ENCODE measurements around the gene DMD.
A peak's percentile ranks its signal among the peaks of the same experiment; 100 is the strongest.

The DMD gene

GRCh38 chrX:31860686-31861085 lies 1350.7 kb downstream of the DMD start:
- H3K9me3 ChIP-seq (ENCODE audit: control extremely low read depth in 1 of 5, control insufficient read depth in 4 of 5, insufficient read depth in 2 of 5, low read depth in 1 of 5, low read length in 4 of 5), result no peaks in the 10 kb centered on the region
- H3K4me1 ChIP-seq (ENCODE audit: control extremely low read depth in 1 of 4, control insufficient read depth in 4 of 4, insufficient read depth in 4 of 4, low read length in 3 of 4), result no peaks in the 10 kb centered on the region
- POLR2A ChIA-PET, result no interaction called here
- H3K4me3 ChIP-seq (ENCODE audit: control insufficient read depth in 1 of 7, extremely low read depth in 1 of 7, insufficient read depth in 4 of 7, low read depth in 2 of 7, low read length in 6 of 7), result no peak overlapping the region
- H3K27ac ChIP-seq (ENCODE audit: insufficient read depth in 1 of 2, low read depth in 1 of 2, low read length in 2 of 2, poor library complexity in 1 of 2, severe bottlenecking in 2 of 2), result no peak overlapping the region
- DNase-seq, result no peak
- no peaks in the 10 kb centered on the region for H3K27me3 ChIP-seq (replicated peaks in 2 of 5; ENCODE audit: control insufficient read depth in 4 of 5, insufficient read depth in 5 of 5, low read length in 4 of 5)
- CTCF ChIA-PET, result no interaction called here
- H3K36me3 ChIP-seq (ENCODE audit: control insufficient read depth in 4 of 4, insufficient read depth in 4 of 4, low read length in 3 of 4), result no peaks in the 10 kb centered on the region

- WGBS (ENCODE audit: insufficient coverage), result 86% methylated on average over 1 of the region's 2 CpGs
- no peaks in the 10 kb centered on the region for H3K4me1 ChIP-seq (ENCODE audit: control extremely low read depth in 1 of 4, control insufficient read depth in 4 of 4, insufficient read depth in 4 of 4, low read length in 3 of 4)
- DNase-seq, result no peak
- no peaks in the 10 kb centered on the region for H3K36me3 ChIP-seq (ENCODE audit: control insufficient read depth in 4 of 4, insufficient read depth in 4 of 4, low read length in 3 of 4)
- H3K4me3 ChIP-seq (ENCODE audit: control insufficient read depth in 1 of 7, extremely low read depth in 1 of 7, insufficient read depth in 4 of 7, low read depth in 2 of 7, low read length in 6 of 7), result no peak overlapping the region
- POLR2A ChIA-PET, result no interaction called here
- H3K27me3 ChIP-seq (replicated peaks in 2 of 5; ENCODE audit: control insufficient read depth in 4 of 5, insufficient read depth in 5 of 5, low read length in 4 of 5), result no peaks in the 10 kb centered on the region
- CTCF ChIA-PET, result no interaction called here
- H3K27ac ChIP-seq (ENCODE audit: insufficient read depth in 1 of 2, low read depth in 1 of 2, low read length in 2 of 2, poor library complexity in 1 of 2, severe bottlenecking in 2 of 2), result no peak overlapping the region
- H3K9me3 ChIP-seq (ENCODE audit: control extremely low read depth in 1 of 5, control insufficient read depth in 4 of 5, insufficient read depth in 2 of 5, low read depth in 1 of 5, low read length in 4 of 5), result no peaks in the 10 kb centered on the region
Observed at GRCh38 chrX:31858915-31859314, 1352.4 kb downstream of the DMD start.

- Histone ChIP-seq H3K27ac (ENCODE audit: insufficient read depth in 1 of 2, low read depth in 1 of 2, low read length in 2 of 2, poor library complexity in 1 of 2, severe bottlenecking in 2 of 2) (no peak overlapping the region), H3K9me3 (ENCODE audit: control extremely low read depth in 1 of 5, control insufficient read depth in 4 of 5, insufficient read depth in 2 of 5, low read depth in 1 of 5, low read length in 4 of 5) (no peaks in the 10 kb centered on the region), H3K4me3 (ENCODE audit: control insufficient read depth in 1 of 7, extremely low read depth in 1 of 7, insufficient read depth in 4 of 7, low read depth in 2 of 7, low read length in 6 of 7) (no peak overlapping the region), H3K4me1 (ENCODE audit: control extremely low read depth in 1 of 4, control insufficient read depth in 4 of 4, insufficient read depth in 4 of 4, low read length in 3 of 4) (no peaks in the 10 kb centered on the region), H3K27me3 (replicated peaks in 2 of 5; ENCODE audit: control insufficient read depth in 4 of 5, insufficient read depth in 5 of 5, low read length in 4 of 5) (no peaks in the 10 kb centered on the region), H3K36me3 (ENCODE audit: control insufficient read depth in 4 of 4, insufficient read depth in 4 of 4, low read length in 3 of 4) (no peaks in the 10 kb centered on the region)
- DNase-seq, result no peak
- ChIA-PET POLR2A (no interaction called here), CTCF (no interaction called here)
- 91% methylated on average over 3 of the region's 5 CpGs for whole genome bisulfite sequencing (ENCODE audit: insufficient coverage)
Observed at GRCh38 chrX:31854716-31855115, 1356.6 kb downstream of the DMD start.

- Histone ChIP-seq H3K4me3 (ENCODE audit: control insufficient read depth in 1 of 7, extremely low read depth in 1 of 7, insufficient read depth in 4 of 7, low read depth in 2 of 7, low read length in 6 of 7) (no peak overlapping the region), H3K4me1 (ENCODE audit: control extremely low read depth in 1 of 4, control insufficient read depth in 4 of 4, insufficient read depth in 4 of 4, low read length in 3 of 4) (no peaks in the 10 kb centered on the region), H3K9me3 (ENCODE audit: control extremely low read depth in 1 of 5, control insufficient read depth in 4 of 5, insufficient read depth in 2 of 5, low read depth in 1 of 5, low read length in 4 of 5) (no peaks in the 10 kb centered on the region), H3K27me3 (replicated peaks in 2 of 5; ENCODE audit: control insufficient read depth in 4 of 5, insufficient read depth in 5 of 5, low read length in 4 of 5) (no peaks in the 10 kb centered on the region), H3K27ac (ENCODE audit: insufficient read depth in 1 of 2, low read depth in 1 of 2, low read length in 2 of 2, poor library complexity in 1 of 2, severe bottlenecking in 2 of 2) (no peak overlapping the region), H3K36me3 (ENCODE audit: control insufficient read depth in 4 of 4, insufficient read depth in 4 of 4, low read length in 3 of 4) (no peaks in the 10 kb centered on the region)
- ChIA-PET POLR2A (no interaction called here), CTCF (no interaction called here)
- DNase-seq, result no peak
- 70% methylated on average over 1 of the region's 1 CpG for WGBS (ENCODE audit: insufficient coverage)
Observed at GRCh38 chrX:31851761-31852160, 1359.6 kb downstream of the DMD start.

GRCh38 chrX:31847773-31848172 lies 1363.6 kb downstream of the DMD start:
- no peak overlapping the region for H3K4me3 ChIP-seq (ENCODE audit: control insufficient read depth in 1 of 7, extremely low read depth in 1 of 7, insufficient read depth in 4 of 7, low read depth in 2 of 7, low read length in 6 of 7)
- ChIA-PET POLR2A (no interaction called here), CTCF (no interaction called here)
- no peaks in the 10 kb centered on the region for H3K27me3 ChIP-seq (replicated peaks in 2 of 5; ENCODE audit: control insufficient read depth in 4 of 5, insufficient read depth in 5 of 5, low read length in 4 of 5)
- no peaks in the 10 kb centered on the region for H3K9me3 ChIP-seq (ENCODE audit: control extremely low read depth in 1 of 5, control insufficient read depth in 4 of 5, insufficient read depth in 2 of 5, low read depth in 1 of 5, low read length in 4 of 5)
- H3K4me1 ChIP-seq (ENCODE audit: control extremely low read depth in 1 of 4, control insufficient read depth in 4 of 4, insufficient read depth in 4 of 4, low read length in 3 of 4), result no peaks in the 10 kb centered on the region
- no peaks in the 10 kb centered on the region for H3K36me3 ChIP-seq (ENCODE audit: control insufficient read depth in 4 of 4, insufficient read depth in 4 of 4, low read length in 3 of 4)
- WGBS (ENCODE audit: insufficient coverage), result no CpG with 5 or more reads among the region's 2 CpGs
- no peak overlapping the region for H3K27ac ChIP-seq (ENCODE audit: insufficient read depth in 1 of 2, low read depth in 1 of 2, low read length in 2 of 2, poor library complexity in 1 of 2, severe bottlenecking in 2 of 2)
- peak in 1 of 3 donors; percentile 1 for DNase-seq

DNA sequence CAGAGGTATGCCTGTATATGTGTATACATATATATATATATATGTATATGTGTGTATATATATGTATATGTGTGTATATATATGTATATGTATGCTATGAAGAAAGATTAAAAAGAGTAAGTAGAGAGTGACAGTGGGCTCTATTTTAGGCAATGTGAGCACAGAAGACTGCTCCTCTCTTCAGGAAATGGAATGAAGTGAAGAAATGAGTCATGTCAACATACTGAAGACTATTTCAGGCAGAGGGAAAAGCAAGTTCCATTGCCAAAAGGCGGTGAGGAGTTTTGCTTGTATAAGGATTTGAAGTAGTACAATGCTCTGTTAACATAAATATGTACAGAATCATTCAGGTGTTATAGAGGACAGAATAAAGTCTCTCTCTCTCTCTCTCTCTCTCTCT lies 1366.3 kb downstream of the DMD start:
- Histone ChIP-seq H3K4me1 (ENCODE audit: control extremely low read depth in 1 of 4, control insufficient read depth in 4 of 4, insufficient read depth in 4 of 4, low read length in 3 of 4) (no peaks in the 10 kb centered on the region), H3K9me3 (ENCODE audit: control extremely low read depth in 1 of 5, control insufficient read depth in 4 of 5, insufficient read depth in 2 of 5, low read depth in 1 of 5, low read length in 4 of 5) (no peaks in the 10 kb centered on the region), H3K27me3 (replicated peaks in 2 of 5; ENCODE audit: control insufficient read depth in 4 of 5, insufficient read depth in 5 of 5, low read length in 4 of 5) (no peaks in the 10 kb centered on the region), H3K4me3 (ENCODE audit: control insufficient read depth in 1 of 7, extremely low read depth in 1 of 7, insufficient read depth in 4 of 7, low read depth in 2 of 7, low read length in 6 of 7) (no peak overlapping the region), H3K27ac (ENCODE audit: insufficient read depth in 1 of 2, low read depth in 1 of 2, low read length in 2 of 2, poor library complexity in 1 of 2, severe bottlenecking in 2 of 2) (no peak overlapping the region), H3K36me3 (ENCODE audit: control insufficient read depth in 4 of 4, insufficient read depth in 4 of 4, low read length in 3 of 4) (no peaks in the 10 kb centered on the region)
- DNase-seq, result no peak
- POLR2A ChIA-PET, result no interaction called here
- CTCF ChIA-PET, result no interaction called here
- WGBS (ENCODE audit: insufficient coverage), result no CpG with 5 or more reads among the region's 1 CpG

DNA sequence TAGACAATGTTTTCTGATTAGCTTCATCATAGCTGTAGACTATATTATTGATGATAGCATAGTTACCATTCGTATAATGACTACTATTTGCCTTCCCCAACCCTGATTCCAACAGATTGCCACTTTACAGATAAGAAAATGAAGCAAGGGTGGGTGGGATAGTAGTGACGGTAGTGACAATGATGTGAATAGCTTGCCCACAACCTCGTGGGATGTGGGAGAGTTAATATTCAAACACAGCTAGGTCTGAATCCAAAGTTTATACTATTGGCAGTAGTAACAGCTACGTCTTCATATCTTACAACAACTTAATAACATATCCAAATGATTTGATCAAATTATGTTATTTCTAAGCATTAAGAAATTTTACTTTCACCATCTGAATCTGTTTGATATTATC lies 1372.7 kb downstream of the DMD start:
- no peak overlapping the region for H3K27ac ChIP-seq (ENCODE audit: insufficient read depth in 1 of 2, low read depth in 1 of 2, low read length in 2 of 2, poor library complexity in 1 of 2, severe bottlenecking in 2 of 2)
- WGBS (ENCODE audit: insufficient coverage), result no CpG with 5 or more reads among the region's 4 CpGs
- H3K27me3 ChIP-seq (replicated peaks in 2 of 5; ENCODE audit: control insufficient read depth in 4 of 5, insufficient read depth in 5 of 5, low read length in 4 of 5), result no peaks in the 10 kb centered on the region
- H3K4me1 ChIP-seq (ENCODE audit: control extremely low read depth in 1 of 4, control insufficient read depth in 4 of 4, insufficient read depth in 4 of 4, low read length in 3 of 4), result no peaks in the 10 kb centered on the region
- H3K36me3 ChIP-seq (ENCODE audit: control insufficient read depth in 4 of 4, insufficient read depth in 4 of 4, low read length in 3 of 4), result no peaks in the 10 kb centered on the region
- POLR2A ChIA-PET, result no interaction called here
- no peaks in the 10 kb centered on the region for H3K9me3 ChIP-seq (ENCODE audit: control extremely low read depth in 1 of 5, control insufficient read depth in 4 of 5, insufficient read depth in 2 of 5, low read depth in 1 of 5, low read length in 4 of 5)
- CTCF ChIA-PET, result no interaction called here
- no peak overlapping the region for H3K4me3 ChIP-seq (ENCODE audit: control insufficient read depth in 1 of 7, extremely low read depth in 1 of 7, insufficient read depth in 4 of 7, low read depth in 2 of 7, low read length in 6 of 7)
- DNase-seq, result no peak
